ENCODE results near the gene CERS1.

The CERS1 gene

GRCh38 chr19:18839465-18840287 lies 56.3 kb downstream of the CERS1 start:
- DNase-seq, result no peak

- DNase-seq, result no peak
Observed at GRCh38 chr19:18834644-18834984, 61.3 kb downstream of the CERS1 start.

GRCh38 chr19:18833849-18834643 lies 61.9 kb downstream of the CERS1 start:
- DNase-seq, result no peak

GRCh38 chr19:18833141-18833476 lies 62.8 kb downstream of the CERS1 start:
- no peak for DNase-seq

GRCh38 chr19:18832306-18833140 lies 63.4 kb downstream of the CERS1 start:
- DNase-seq, result peak in 2 of 5 donors; percentile 21 to 27

GRCh38 chr19:18831524-18832305 lies 64.2 kb downstream of the CERS1 start, which contains the start of gene UPF1:
TSS of gene UPF1 (plus strand) at chr19:18831959. CDS start at chr19:18832210, 251 bp downstream.
- DNase-seq, result peak; percentile 93 to 99 (median 96)

- DNase-seq, result no peak
Observed at GRCh38 chr19:18830488-18830887, 65.5 kb downstream of the CERS1 start.

GRCh38 chr19:18828786-18829185 lies 67.2 kb downstream of the CERS1 start:
- DNase-seq, result no peak
